ENCODE results near the gene FBXO44.

The FBXO44 gene

DNA sequence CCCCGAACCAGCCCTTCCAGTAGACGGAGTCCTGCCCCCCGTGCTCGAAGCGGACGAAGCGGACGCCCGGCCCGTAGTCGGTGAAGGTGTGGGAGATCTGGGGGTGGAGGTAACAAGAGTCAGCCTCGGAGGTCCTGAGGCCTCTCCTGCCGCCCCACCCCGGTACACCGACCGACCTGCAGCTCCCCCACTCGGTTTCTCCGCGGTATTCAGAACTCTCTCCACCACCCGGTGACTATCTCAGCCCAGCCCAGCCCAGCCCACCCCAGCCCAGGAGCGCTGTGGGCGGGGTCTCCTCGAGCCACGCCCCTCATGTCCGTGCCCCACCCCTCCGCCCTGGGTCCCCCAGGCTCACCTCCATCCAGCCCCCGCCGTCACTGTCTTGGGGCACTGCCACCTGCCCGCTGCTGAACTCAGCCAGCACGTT, 5.9 kb upstream of the FBXO44 start:
- H3K27ac ChIP-seq (ENCODE audit: low read length), result no peak overlapping the region
- H3K36me3 ChIP-seq (ENCODE audit: control insufficient read depth, insufficient read depth, low read length), result no peaks in the 10 kb centered on the region
- no peak overlapping the region for H3K4me3 ChIP-seq (ENCODE audit: low read length)
- WGBS (ENCODE audit: insufficient coverage, insufficient read length), result no CpG with 5 or more reads among the region's 30 CpGs
- H3K4me1 ChIP-seq (ENCODE audit: control insufficient read depth, insufficient read depth, low read length), result peaks cover 8% of the 10 kb centered on the region; the same call in 1 of the 2 replicates
- DNase-seq (ENCODE audit: low read depth, low spot score), result no peak
- H3K9me3 ChIP-seq (ENCODE audit: control insufficient read depth, insufficient read depth, low read length), result no peaks in the 10 kb centered on the region
- no peaks in the 10 kb centered on the region for H3K27me3 ChIP-seq (ENCODE audit: control insufficient read depth, insufficient read depth, low read length)

GRCh38 chr1:11649237-11649623, 5.4 kb upstream of the FBXO44 start:
- Histone ChIP-seq H3K4me1 (ENCODE audit: control insufficient read depth, insufficient read depth, low read length) (peaks cover 8% of the 10 kb centered on the region; the same call in 1 of the 2 replicates), H3K27me3 (ENCODE audit: control insufficient read depth, insufficient read depth, low read length) (no peaks in the 10 kb centered on the region), H3K36me3 (ENCODE audit: control insufficient read depth, insufficient read depth, low read length) (no peaks in the 10 kb centered on the region), H3K27ac (ENCODE audit: low read length) (no peak overlapping the region), H3K4me3 (ENCODE audit: low read length) (no peak overlapping the region), H3K9me3 (ENCODE audit: control insufficient read depth, insufficient read depth, low read length) (no peaks in the 10 kb centered on the region)
- no CpG with 5 or more reads among the region's 9 CpGs for WGBS (ENCODE audit: insufficient coverage, insufficient read length)
- DNase-seq (ENCODE audit: low read depth, low spot score), result no peak

DNA sequence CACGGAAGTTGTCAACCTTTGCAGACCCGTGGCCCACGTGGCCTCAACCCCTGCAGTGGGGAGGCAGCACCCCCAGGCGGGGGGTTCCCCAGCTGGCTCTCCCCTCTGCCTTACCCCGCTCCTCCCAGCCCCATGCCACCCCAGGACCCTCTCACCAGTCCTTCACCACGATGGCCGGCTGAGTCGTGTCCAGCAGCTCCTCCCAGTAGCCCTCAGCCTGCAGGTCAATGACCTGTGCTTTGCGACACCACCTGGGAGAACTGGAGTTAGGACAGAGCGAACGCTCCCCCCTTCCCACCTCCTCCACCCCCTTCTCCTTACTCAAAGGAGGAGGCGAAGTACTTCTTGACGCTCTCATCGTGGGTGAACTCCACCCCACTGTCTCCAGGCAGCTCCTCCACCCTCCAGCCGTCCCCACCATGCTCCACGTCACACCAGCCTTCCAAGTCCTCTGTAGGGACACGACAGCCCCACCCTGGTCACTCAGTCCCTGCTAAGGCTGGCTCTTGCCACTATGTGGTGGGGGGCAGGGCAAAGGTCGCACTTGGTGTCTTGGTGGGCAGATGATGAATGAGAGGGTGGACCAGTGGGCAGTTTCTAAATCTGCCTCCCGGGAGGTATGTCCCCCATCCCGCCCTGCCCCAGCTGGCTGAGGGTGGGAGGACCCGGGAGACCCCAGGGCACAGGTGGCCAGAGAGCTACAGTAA, 4.9 kb upstream of the FBXO44 start:
- Histone ChIP-seq H3K27ac (ENCODE audit: low read length) (no peak overlapping the region), H3K4me1 (ENCODE audit: control insufficient read depth, insufficient read depth, low read length) (peaks cover 8% of the 10 kb centered on the region; the same call in 1 of the 2 replicates), H3K9me3 (ENCODE audit: control insufficient read depth, insufficient read depth, low read length) (no peaks in the 10 kb centered on the region), H3K27me3 (ENCODE audit: control insufficient read depth, insufficient read depth, low read length) (no peaks in the 10 kb centered on the region), H3K36me3 (ENCODE audit: control insufficient read depth, insufficient read depth, low read length) (no peaks in the 10 kb centered on the region), H3K4me3 (ENCODE audit: low read length) (no peak overlapping the region)
- DNase-seq (ENCODE audit: low read depth, low spot score), result no peak
- no CpG with 5 or more reads among the region's 21 CpGs for WGBS (ENCODE audit: insufficient coverage, insufficient read length)

GRCh38 chr1:11650331-11650991, 4.2 kb upstream of the FBXO44 start:
- H3K27me3 ChIP-seq (ENCODE audit: control insufficient read depth, insufficient read depth, low read length), result no peaks in the 10 kb centered on the region
- H3K36me3 ChIP-seq (ENCODE audit: control insufficient read depth, insufficient read depth, low read length), result no peaks in the 10 kb centered on the region
- WGBS (ENCODE audit: insufficient coverage, insufficient read length), result no CpG with 5 or more reads among the region's 47 CpGs
- H3K4me3 ChIP-seq (ENCODE audit: low read length), result peak overlapping the region; percentile 7; the same call in 1 of the 2 replicates
- DNase-seq (ENCODE audit: low read depth, low spot score), result no peak
- no peaks in the 10 kb centered on the region for H3K9me3 ChIP-seq (ENCODE audit: control insufficient read depth, insufficient read depth, low read length)
- peaks cover 8% of the 10 kb centered on the region; the same call in 1 of the 2 replicates for H3K4me1 ChIP-seq (ENCODE audit: control insufficient read depth, insufficient read depth, low read length)
- no peak overlapping the region for H3K27ac ChIP-seq (ENCODE audit: low read length)

DNA sequence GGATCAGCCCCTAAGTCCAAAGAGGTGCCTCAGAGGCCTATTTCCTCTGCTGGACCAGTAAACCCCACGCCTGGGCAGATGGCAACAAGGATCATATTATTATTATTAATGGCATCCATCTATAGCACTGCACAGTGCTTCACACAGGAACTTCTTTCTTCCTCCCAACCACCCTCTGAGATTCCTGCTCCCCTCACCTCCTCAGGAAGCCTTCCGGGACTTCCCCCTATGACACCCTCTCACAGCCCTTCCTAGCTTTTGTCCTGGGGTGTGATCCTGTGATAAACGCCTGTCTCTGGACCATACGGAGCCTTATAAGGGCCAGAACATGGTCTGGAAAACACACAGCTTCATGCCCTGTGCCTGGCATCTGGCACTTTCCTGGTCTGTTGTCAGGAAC, 3.7 kb upstream of the FBXO44 start:
- no CpG with 5 or more reads among the region's 4 CpGs for WGBS (ENCODE audit: insufficient coverage, insufficient read length)

GRCh38 chr1:11652203-11652780, 2.4 kb upstream of the FBXO44 start:
- Histone ChIP-seq H3K9me3 (ENCODE audit: control insufficient read depth, insufficient read depth, low read length) (no peaks in the 10 kb centered on the region), H3K36me3 (ENCODE audit: control insufficient read depth, insufficient read depth, low read length) (0 out of 2 replicates have a peak, but pooled peaks cover 3% of the 10 kb centered on the region), H3K27me3 (ENCODE audit: control insufficient read depth, insufficient read depth, low read length) (no peaks in the 10 kb centered on the region), H3K4me3 (ENCODE audit: low read length) (no peak overlapping the region), H3K27ac (ENCODE audit: low read length) (no peak overlapping the region), H3K4me1 (ENCODE audit: control insufficient read depth, insufficient read depth, low read length) (peaks cover 9% of the 10 kb centered on the region; the same call in 1 of the 2 replicates)
- DNase-seq (ENCODE audit: low read depth, low spot score), result no peak
- no CpG with 5 or more reads among the region's 11 CpGs for WGBS (ENCODE audit: insufficient coverage, insufficient read length)

More for the DNA sequence above, 3.7 kb upstream of the FBXO44 start:
- H3K36me3 ChIP-seq (ENCODE audit: control insufficient read depth, insufficient read depth, low read length), result no peaks in the 10 kb centered on the region
- H3K27ac ChIP-seq (ENCODE audit: low read length), result no peak overlapping the region
- H3K9me3 ChIP-seq (ENCODE audit: control insufficient read depth, insufficient read depth, low read length), result no peaks in the 10 kb centered on the region
- H3K4me3 ChIP-seq (ENCODE audit: low read length), result no peak overlapping the region
- H3K4me1 ChIP-seq (ENCODE audit: control insufficient read depth, insufficient read depth, low read length), result peaks cover 9% of the 10 kb centered on the region; the same call in 1 of the 2 replicates
- H3K27me3 ChIP-seq (ENCODE audit: control insufficient read depth, insufficient read depth, low read length), result no peaks in the 10 kb centered on the region
- DNase-seq (ENCODE audit: low read depth, low spot score), result no peak

GRCh38 chr1:11653101-11653860, 1.4 kb upstream of the FBXO44 start:
- H3K4me1 ChIP-seq (ENCODE audit: control insufficient read depth, insufficient read depth, low read length), result peaks cover 9% of the 10 kb centered on the region; the same call in 1 of the 2 replicates

DNA sequence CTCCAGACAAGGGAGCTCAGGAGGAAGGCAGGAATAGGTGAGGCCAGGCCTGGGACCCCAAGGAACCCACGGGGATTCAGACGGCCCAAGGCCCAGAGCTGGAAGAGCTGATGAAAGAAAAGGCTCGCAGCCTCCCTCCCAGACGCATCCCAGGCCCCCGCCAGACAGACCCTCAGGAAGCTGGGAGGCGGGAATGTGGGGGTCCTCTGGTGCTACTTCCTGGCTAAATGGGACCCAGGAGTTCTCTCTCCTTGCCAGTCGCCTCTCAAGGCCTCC, 878 bp upstream of the FBXO44 start:
- no peaks in the 10 kb centered on the region for H3K9me3 ChIP-seq (ENCODE audit: control insufficient read depth, insufficient read depth, low read length)
- H3K27me3 ChIP-seq (ENCODE audit: control insufficient read depth, insufficient read depth, low read length), result no peaks in the 10 kb centered on the region
- peak overlapping the region; percentile 71 for H3K4me3 ChIP-seq (ENCODE audit: low read length)
- H3K4me1 ChIP-seq (ENCODE audit: control insufficient read depth, insufficient read depth, low read length), result peaks cover 9% of the 10 kb centered on the region; the same call in 1 of the 2 replicates
- H3K27ac ChIP-seq (ENCODE audit: low read length), result no peak overlapping the region
- WGBS (ENCODE audit: insufficient coverage, insufficient read length), result no CpG with 5 or more reads among the region's 7 CpGs
- H3K36me3 ChIP-seq (ENCODE audit: control insufficient read depth, insufficient read depth, low read length), result peaks cover 7% of the 10 kb centered on the region; the same call in 1 of the 2 replicates
- no peak for DNase-seq (ENCODE audit: low read depth, low spot score)

More at GRCh38 chr1:11653101-11653860, 1.4 kb upstream of the FBXO44 start:
- no CpG with 5 or more reads among the region's 17 CpGs for WGBS (ENCODE audit: insufficient coverage, insufficient read length)
- Histone ChIP-seq H3K27ac (ENCODE audit: low read length) (no peak overlapping the region), H3K36me3 (ENCODE audit: control insufficient read depth, insufficient read depth, low read length) (0 out of 2 replicates have a peak, but pooled peaks cover 5% of the 10 kb centered on the region), H3K4me3 (ENCODE audit: low read length) (peak overlapping the region; percentile 71; the same call in 1 of the 2 replicates), H3K9me3 (ENCODE audit: control insufficient read depth, insufficient read depth, low read length) (no peaks in the 10 kb centered on the region), H3K27me3 (ENCODE audit: control insufficient read depth, insufficient read depth, low read length) (no peaks in the 10 kb centered on the region)
- DNase-seq (ENCODE audit: low read depth, low spot score), result no peak

DNA sequence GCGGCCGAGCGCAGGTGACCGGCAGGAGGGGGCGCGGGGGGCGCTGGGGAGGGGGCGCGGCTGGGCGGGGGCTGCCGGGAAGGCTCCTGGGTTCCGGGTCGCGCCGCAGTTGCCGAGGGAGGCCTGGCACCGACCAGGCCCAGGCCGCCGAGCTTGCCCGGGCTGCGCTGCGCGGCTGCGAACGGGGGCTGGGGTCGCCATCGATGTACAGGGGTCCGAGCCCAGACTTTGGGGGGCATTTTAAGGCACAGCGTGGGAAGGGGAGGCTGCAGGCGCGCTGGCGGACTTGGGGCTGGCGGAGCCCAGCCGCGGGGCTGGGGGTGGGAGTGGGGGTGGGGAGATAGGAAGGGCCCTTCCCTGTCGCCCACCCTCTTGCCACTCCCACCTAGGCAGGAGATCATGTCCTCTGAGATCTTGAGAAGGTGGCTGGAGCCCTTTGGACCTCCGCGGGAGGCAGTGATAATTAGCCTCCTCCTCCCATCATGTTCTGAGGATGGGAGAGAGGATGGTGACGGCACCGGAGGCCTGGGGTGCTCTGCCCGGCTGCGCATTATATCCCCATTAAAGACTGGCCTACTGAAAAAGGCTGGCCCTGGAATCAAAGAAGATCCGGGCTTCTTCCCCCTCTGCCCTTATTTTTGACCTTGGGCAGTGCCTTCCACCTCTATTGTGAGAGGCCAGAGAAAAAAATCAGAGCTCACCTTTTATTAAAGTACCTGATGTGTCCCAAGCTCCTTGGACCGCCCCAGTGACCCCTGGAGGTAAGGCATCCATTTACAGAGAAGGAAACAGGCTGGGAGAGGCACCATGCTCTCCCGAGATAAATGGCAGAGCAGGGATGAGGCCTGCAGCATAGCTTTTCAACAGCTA, 497 bp downstream of the FBXO44 start:
- peaks cover 7% of the 10 kb centered on the region; the same call in 1 of the 2 replicates for H3K36me3 ChIP-seq (ENCODE audit: control insufficient read depth, insufficient read depth, low read length)
- H3K9me3 ChIP-seq (ENCODE audit: control insufficient read depth, insufficient read depth, low read length), result no peaks in the 10 kb centered on the region
- no CpG with 5 or more reads among the region's 45 CpGs for WGBS (ENCODE audit: insufficient coverage, insufficient read length)
- DNase-seq (ENCODE audit: low read depth, low spot score), result no peak
- H3K4me1 ChIP-seq (ENCODE audit: control insufficient read depth, insufficient read depth, low read length), result peaks cover 8% of the 10 kb centered on the region; the same call in 1 of the 2 replicates
- no peak overlapping the region for H3K27ac ChIP-seq (ENCODE audit: low read length)
- H3K27me3 ChIP-seq (ENCODE audit: control insufficient read depth, insufficient read depth, low read length), result no peaks in the 10 kb centered on the region
- peak overlapping the region; percentile 71 for H3K4me3 ChIP-seq (ENCODE audit: low read length)
